DOHH2 (cell line): ENCODE results near the gene GDF2.

ENCODE experiments used
- CTCF ChIP-seq: fragments of 200-600 bp; sonication (generic); IDR thresholded peaks from one replicate; pipeline ENCODE4 v1.5.1; 2014; ENCODE audit warnings: antibody characterized with exemption, mild to moderate bottlenecking, low read depth, low read length; ENCODE audit not compliant: poor library complexity, severe bottlenecking
- EZH2phosphoT487 ChIP-seq: fragments of 200-600 bp; sonication (generic); IDR thresholded peaks from 2 replicates; pipeline ENCODE4 v1.6.1; 2017; ENCODE audit warnings: borderline replicate concordance, mild to moderate bottlenecking, antibody characterized with exemption, low read length, moderate library complexity, mixed read lengths

DNA sequence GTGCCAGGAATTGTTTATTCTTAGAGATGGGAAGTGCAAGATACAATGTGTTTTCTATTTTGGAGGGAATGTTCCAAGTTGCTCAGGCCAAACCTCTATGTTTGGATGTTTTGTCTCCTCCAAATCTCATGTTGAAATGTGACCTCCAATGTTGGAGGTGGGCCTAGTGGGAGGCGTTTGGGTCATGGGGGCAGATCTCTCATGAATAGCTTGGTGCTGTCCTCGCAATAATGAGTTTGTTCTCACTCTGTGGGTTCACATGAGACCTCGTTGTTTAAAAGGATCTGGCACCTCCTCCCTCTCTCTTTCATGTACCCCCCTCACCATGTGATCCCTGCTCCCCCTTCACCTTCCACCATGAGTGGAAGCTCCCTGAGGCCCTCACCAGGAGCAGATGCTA is 30.6 kb upstream of the GDF2 start:
- no peak for TF ChIP-seq CTCF
- no peak for TF ChIP-seq EZH2phosphoT487
